CD4-positive, CD25-positive, alpha-beta regulatory T cell (primary cell): ENCODE measurements around the gene PIK3CD. TPM values are rescaled to one million over a fixed set of nuclear protein-coding genes. Genes with fewer than 3 reads are reported as not detected.
A peak's percentile ranks its signal among the peaks of the same experiment; 100 is the strongest.
"Not testable (repeated sequence)": the region's sequence is repeated elsewhere in the genome, so short reads cannot be mapped to it uniquely, and the experiment has no call there.

ENCODE experiments used
- ATAC-seq, 2 donors: fragments of 150-1000 bp; cut with Tn5 transposase; one replicate each; pipeline ENCODE4 v1.10.0; 2021; ENCODE audit warnings: low read depth in 2 of 2, moderate number of reproducible peaks in 2 of 2, moderate library complexity in 1 of 2
- DNase-seq, 3 donors: peaks; one replicate each; pipeline versions ENCODE4 v3.0.0 to v3.0.0-alpha.2; 2012 to 2022; ENCODE audit warnings: mixed read lengths in 1 of 3
- H3K27ac ChIP-seq: one replicate; pipeline ENCODE4 v1.7.0; 2013; ENCODE audit warnings: mild to moderate bottlenecking, low read length; ENCODE audit not compliant: insufficient read depth, poor library complexity, severe bottlenecking
- H3K27me3 ChIP-seq: one replicate; pipeline ENCODE4 v1.7.0; 2013; ENCODE audit warnings: low read length; ENCODE audit not compliant: control insufficient read depth, insufficient read depth
- H3K36me3 ChIP-seq: one replicate; pipeline ENCODE4 v1.7.0; 2013; ENCODE audit warnings: mild to moderate bottlenecking, low read length, moderate library complexity; ENCODE audit not compliant: control insufficient read depth, insufficient read depth
- H3K4me1 ChIP-seq: 2 replicates; pipeline ENCODE4 v1.7.0; 2013; ENCODE audit warnings: mild to moderate bottlenecking, low read length; ENCODE audit not compliant: insufficient read depth, control insufficient read depth, poor library complexity, severe bottlenecking
- H3K4me3 ChIP-seq: one replicate; pipeline ENCODE4 v1.7.0; 2013; ENCODE audit warnings: low read depth, mild to moderate bottlenecking, low read length, moderate library complexity
- H3K9me3 ChIP-seq, 2 experiments: 1 replicate in 1 of 2; 2 replicates in 1 of 2; pipeline ENCODE4 v1.7.0; 2013; ENCODE audit warnings: low read length in 2 of 2, mild to moderate bottlenecking in 1 of 2, moderate library complexity in 1 of 2; ENCODE audit not compliant: control insufficient read depth in 2 of 2
- H3K27ac Mint-ChIP-seq, 3 donors: one replicate each; pipeline ENCODE4 v1.8.0; 2020 to 2022; ENCODE audit warnings: mild to moderate bottlenecking in 3 of 3, mixed read lengths in 3 of 3, moderate library complexity in 2 of 3
- H3K27me3 Mint-ChIP-seq: one replicate; pipeline ENCODE4 v1.8.0; 2022; ENCODE audit warnings: mild to moderate bottlenecking, mixed read lengths
- H3K36me3 Mint-ChIP-seq: one replicate; pipeline ENCODE4 v1.8.0; 2020; ENCODE audit warnings: mixed read lengths
- H3K4me1 Mint-ChIP-seq, 4 donors: one replicate each; pipeline ENCODE4 v1.8.0; 2020 to 2022; ENCODE audit warnings: mixed read lengths in 4 of 4, mild to moderate bottlenecking in 1 of 4
- H3K4me3 Mint-ChIP-seq, 4 donors: one replicate each; pipeline ENCODE4 v1.8.0; 2020 to 2022; ENCODE audit warnings: mild to moderate bottlenecking in 4 of 4, mixed read lengths in 4 of 4, moderate library complexity in 3 of 4
- H3K9me3 Mint-ChIP-seq, 7 donors: one replicate each; pipeline ENCODE4 v1.8.0; 2020 to 2022; ENCODE audit warnings: mixed read lengths in 7 of 7, mild to moderate bottlenecking in 3 of 7, moderate library complexity in 2 of 7
- polyA plus RNA-seq, 4 donors: library from polyadenylated mRNA; unstranded; fragments of 300-500 nt; fragmentation: Illumina TruSeq; gene quantifications; one replicate each; pipeline ENCODE4 v1.2.3, GENCODE V29; 2021
- total RNA-seq: library from RNA; stranded (reverse); gene quantifications from one replicate; pipeline ENCODE4 v1.2.3, GENCODE V29; 2022

Gene PIK3CD
- total and polyA plus RNA-seq, 5 donors from 2014 or later = 47.3 to 187 (median 55.4) TPM

DNA sequence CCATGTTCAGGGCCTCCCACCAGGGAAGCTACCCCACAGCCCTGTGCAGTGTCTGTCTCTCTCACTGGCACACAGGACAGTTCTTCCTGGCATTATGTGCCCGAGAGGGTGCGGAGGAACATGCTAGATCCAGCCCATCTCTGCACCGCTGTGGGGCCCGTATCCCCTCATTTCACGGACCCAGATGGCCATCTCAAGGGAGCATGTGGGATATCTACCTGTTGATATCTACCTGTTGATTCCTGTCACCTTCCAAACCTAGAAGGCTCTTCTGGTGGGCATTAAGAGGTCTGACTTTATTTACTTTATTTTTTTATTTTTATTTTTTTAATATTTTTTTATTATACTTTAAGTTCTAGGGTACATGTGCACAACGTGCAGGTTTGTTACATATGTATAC lies 11.7 kb downstream of the PIK3CD start:
- H3K4me1 Mint-ChIP-seq = peaks cover 15 to 62% (median 40%) of the 10 kb centered on the region in 4 donors
- H3K36me3 Mint-ChIP-seq = peaks cover 26% of the 10 kb centered on the region
- H3K4me3 ChIP-seq = no peak overlapping the region
- no peaks in the 10 kb centered on the region for H3K27me3 ChIP-seq
- no peaks in the 10 kb centered on the region for H3K27me3 Mint-ChIP-seq
- H3K4me3 Mint-ChIP-seq = no peak overlapping the region
- no peak overlapping the region for H3K27ac ChIP-seq
- ATAC-seq (no peak), DNase-seq (no peak)
- peaks cover 50% of the 10 kb centered on the region for H3K36me3 ChIP-seq
- H3K27ac Mint-ChIP-seq = no peak overlapping the region
- peaks cover 15% of the 10 kb centered on the region for H3K4me1 ChIP-seq
- H3K9me3 Mint-ChIP-seq = no peaks in the 10 kb centered on the region
- H3K9me3 ChIP-seq = no peaks in the 10 kb centered on the region

DNA sequence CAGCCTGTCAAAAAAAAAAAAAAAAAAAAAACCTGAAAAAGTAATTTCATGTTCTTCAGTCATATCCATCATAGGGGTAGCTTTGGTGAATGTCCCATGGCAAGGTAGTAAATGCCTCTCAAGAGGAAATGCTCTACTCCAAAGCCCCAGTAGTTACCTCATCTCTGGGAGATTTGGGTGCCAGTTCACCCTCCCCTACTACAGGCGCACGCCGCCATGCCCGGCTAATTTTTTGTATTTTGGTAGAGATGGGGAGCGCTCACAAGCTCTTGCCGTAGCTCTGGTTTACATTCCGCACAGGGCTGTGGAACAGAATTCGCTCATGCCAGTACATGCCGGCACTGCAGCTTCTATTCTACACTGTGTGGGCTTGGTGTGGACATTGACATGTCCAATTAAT lies 13.7 kb downstream of the PIK3CD start:
- no peak overlapping the region for H3K27ac ChIP-seq
- no peaks in the 10 kb centered on the region for H3K9me3 ChIP-seq
- H3K27me3 ChIP-seq = no peaks in the 10 kb centered on the region
- ATAC-seq (no peak), DNase-seq (no peak)
- H3K27ac Mint-ChIP-seq = peak overlapping the region in 1 of 3 donors; percentile 42
- H3K27me3 Mint-ChIP-seq = no peaks in the 10 kb centered on the region
- peaks cover 26% of the 10 kb centered on the region for H3K36me3 Mint-ChIP-seq
- no peak overlapping the region for H3K4me3 ChIP-seq
- H3K36me3 ChIP-seq = peaks cover 57% of the 10 kb centered on the region
- peaks cover 28% of the 10 kb centered on the region for H3K4me1 ChIP-seq
- H3K4me1 Mint-ChIP-seq = peaks cover 16 to 60% (median 31%) of the 10 kb centered on the region in 4 donors
- H3K9me3 Mint-ChIP-seq = no peaks in the 10 kb centered on the region
- H3K4me3 Mint-ChIP-seq = peak overlapping the region in 1 of 4 donors; percentile 63

DNA sequence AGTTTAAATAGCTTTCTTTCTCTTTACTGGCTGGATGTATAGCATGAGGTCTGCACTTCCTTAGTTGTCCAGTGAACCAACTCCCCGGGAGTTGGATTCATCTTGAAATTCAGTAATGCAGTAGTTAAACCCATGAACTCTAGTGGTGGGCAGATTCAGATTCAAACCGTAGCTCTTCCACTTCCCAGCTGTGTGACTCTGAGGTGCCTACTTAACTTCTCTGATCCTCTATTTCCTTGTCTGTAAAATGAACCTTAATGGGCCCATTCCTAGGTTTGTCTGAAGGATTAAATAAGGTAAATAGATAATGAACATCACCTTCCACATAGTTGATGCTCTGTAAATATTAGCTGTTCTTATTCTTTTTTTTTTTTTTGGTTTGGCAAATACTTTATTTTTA lies 16.5 kb downstream of the PIK3CD start:
- ATAC-seq (no peak), DNase-seq (no peak)
- Histone ChIP-seq H3K27me3 (no peaks in the 10 kb centered on the region), H3K4me3 (no peak overlapping the region), H3K36me3 (peaks cover 66% of the 10 kb centered on the region), H3K27ac (peak overlapping the region; percentile 29), H3K4me1 (peaks cover 37% of the 10 kb centered on the region), H3K9me3 (no peaks in the 10 kb centered on the region)
- peaks cover 22% of the 10 kb centered on the region for H3K36me3 Mint-ChIP-seq
- H3K4me1 Mint-ChIP-seq = peaks cover 22 to 65% (median 35%) of the 10 kb centered on the region in 4 donors
- peak overlapping the region in 2 of 4 donors; percentile 15 to 26 for H3K4me3 Mint-ChIP-seq
- H3K9me3 Mint-ChIP-seq = no peaks in the 10 kb centered on the region
- H3K27me3 Mint-ChIP-seq = no peaks in the 10 kb centered on the region
- H3K27ac Mint-ChIP-seq = peak overlapping the region in 2 of 3 donors; percentile 23 to 52

DNA sequence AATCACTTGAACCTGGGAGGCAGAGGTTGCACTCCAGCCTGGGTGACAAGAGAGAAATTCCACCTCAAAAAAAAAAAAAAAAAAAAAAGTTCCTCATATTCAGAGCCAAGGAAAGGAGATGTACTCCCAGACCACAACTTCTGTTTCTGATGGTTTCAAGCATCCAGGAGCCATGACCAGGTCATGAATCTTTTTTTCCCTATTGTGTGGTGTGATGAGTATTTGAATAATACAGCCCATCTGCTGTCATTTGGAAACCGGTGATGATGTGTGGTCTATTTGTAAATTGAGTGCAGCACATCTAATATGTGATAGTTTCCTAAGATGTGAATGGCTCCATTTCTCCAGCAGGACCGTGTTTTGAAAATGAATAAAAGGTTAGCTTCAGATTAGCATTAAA lies 18.6 kb downstream of the PIK3CD start:
- Histone ChIP-seq H3K4me1 (peaks cover 46% of the 10 kb centered on the region), H3K27ac (no peak overlapping the region)
- H3K27ac Mint-ChIP-seq = peak overlapping the region; percentile 22 to 86 (median 71)

DNA sequence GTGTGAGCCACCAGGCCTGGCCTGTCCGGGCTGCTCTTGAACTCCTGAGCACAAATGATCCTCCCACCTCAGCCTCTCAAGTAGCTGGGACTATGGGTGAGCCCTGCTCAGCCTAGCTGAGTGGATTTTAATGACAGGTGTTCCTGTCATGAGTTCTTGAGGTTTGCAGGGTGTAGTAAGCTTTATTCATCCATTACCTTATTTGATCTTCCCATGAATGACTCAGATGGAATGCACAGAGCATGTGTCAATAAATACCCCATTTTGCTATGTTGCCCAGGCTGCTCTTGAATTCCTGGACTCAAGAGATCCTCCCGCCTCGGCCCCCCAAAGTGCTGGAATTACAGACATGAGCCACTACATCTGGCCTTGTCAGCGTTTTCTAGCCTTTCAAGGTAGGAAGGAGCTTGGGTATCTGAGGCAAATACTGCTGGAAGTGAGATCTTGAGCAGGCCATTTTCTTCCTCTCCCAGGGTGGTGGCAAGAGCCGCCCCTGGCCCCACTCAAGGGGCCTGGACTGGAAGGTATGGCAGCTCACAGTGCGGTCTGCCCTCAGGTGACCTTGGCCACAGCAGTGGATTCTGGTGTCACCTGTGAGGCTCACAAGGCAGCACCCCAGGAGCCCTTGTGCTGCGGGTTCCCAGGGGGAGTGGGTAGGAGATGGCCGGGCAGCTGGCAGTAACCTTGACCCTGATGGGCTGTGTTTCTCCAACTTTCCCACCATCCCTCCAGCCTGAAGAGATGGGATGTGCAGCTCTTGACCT lies 20.0 kb downstream of the PIK3CD start:
- peaks cover 64% of the 10 kb centered on the region for H3K36me3 ChIP-seq
- peaks cover 17 to 71% (median 35%) of the 10 kb centered on the region in 4 donors for H3K4me1 Mint-ChIP-seq
- H3K27me3 Mint-ChIP-seq = no peaks in the 10 kb centered on the region
- H3K4me1 ChIP-seq = peaks cover 48% of the 10 kb centered on the region
- H3K36me3 Mint-ChIP-seq = peaks cover 22% of the 10 kb centered on the region
- no peak overlapping the region for H3K27ac ChIP-seq
- H3K9me3 ChIP-seq = no peaks in the 10 kb centered on the region
- peak overlapping the region in 1 of 4 donors; percentile 15 for H3K4me3 Mint-ChIP-seq
- H3K4me3 ChIP-seq = no peak overlapping the region
- H3K27me3 ChIP-seq = no peaks in the 10 kb centered on the region
- no peak for ATAC-seq
- peak overlapping the region; percentile 13 to 71 (median 63) for H3K27ac Mint-ChIP-seq
- H3K9me3 Mint-ChIP-seq = no peaks in the 10 kb centered on the region
- no peak for DNase-seq

More for the DNA sequence above, 18.6 kb downstream of the PIK3CD start:
- DNase-seq = no peak
- ATAC-seq = no peak
- Mint-ChIP-seq H3K9me3 (no peaks in the 10 kb centered on the region), H3K27me3 (no peaks in the 10 kb centered on the region), H3K4me1 (peaks cover 22 to 71% (median 37%) of the 10 kb centered on the region in 4 donors), H3K4me3 (peak overlapping the region in 1 of 4 donors; percentile 56), H3K36me3 (peaks cover 25% of the 10 kb centered on the region)
- no peaks in the 10 kb centered on the region for H3K27me3 ChIP-seq
- H3K9me3 ChIP-seq = no peaks in the 10 kb centered on the region
- H3K36me3 ChIP-seq = peaks cover 66% of the 10 kb centered on the region
- H3K4me3 ChIP-seq = no peak overlapping the region

DNA sequence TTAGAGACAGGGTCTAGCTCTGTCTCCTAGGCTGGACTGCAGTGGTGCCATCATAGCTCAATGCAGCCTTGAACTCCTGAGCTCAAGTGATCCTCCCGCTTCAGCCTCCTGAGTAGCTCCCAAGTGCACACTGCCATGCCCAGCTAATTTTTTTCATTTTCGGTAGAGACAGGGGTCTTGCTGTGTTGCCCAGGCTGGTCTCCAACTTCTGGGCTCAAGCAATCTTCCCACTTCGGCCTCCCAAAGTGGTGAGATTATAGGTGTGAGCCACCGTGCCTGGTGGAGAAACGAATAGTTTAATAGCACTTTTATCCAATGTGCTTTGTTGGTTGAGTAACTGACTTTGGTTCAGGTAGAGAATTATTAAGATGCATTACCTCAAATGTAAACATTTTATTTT lies 20.9 kb downstream of the PIK3CD start:
- peaks cover 54% of the 10 kb centered on the region for H3K4me1 ChIP-seq
- H3K9me3 ChIP-seq = no peaks in the 10 kb centered on the region
- H3K4me3 ChIP-seq = no peak overlapping the region
- DNase-seq (no peak), ATAC-seq (no peak)
- no peaks in the 10 kb centered on the region for H3K9me3 Mint-ChIP-seq
- H3K4me3 Mint-ChIP-seq = no peak overlapping the region
- no peak overlapping the region for H3K27ac ChIP-seq
- H3K27me3 ChIP-seq = no peaks in the 10 kb centered on the region
- H3K36me3 ChIP-seq = peaks cover 67% of the 10 kb centered on the region
- H3K4me1 Mint-ChIP-seq = peaks cover 17 to 79% (median 40%) of the 10 kb centered on the region in 4 donors
- H3K27me3 Mint-ChIP-seq = no peaks in the 10 kb centered on the region
- H3K36me3 Mint-ChIP-seq = peaks cover 27% of the 10 kb centered on the region
- H3K27ac Mint-ChIP-seq = peak overlapping the region; percentile 31 to 75 (median 71)

DNA sequence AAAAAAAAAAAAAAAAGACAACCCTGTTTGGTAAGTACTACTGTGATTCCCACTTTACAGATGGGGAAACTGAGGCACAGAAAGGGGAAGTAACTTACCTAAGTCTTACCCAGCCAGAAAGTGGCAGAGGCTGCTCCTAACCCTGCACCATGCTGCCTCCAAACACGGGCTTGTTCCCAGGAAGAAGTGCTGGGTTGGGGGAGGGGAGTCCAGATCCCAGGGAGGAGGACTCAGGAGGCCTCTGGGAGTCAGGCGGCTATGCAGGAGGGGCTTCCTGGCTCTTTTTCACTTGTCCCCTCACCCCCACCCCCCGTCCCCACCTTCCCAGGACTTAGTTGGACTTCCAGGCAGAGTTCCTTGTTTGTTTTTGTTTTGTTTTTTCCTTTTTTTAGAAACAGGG lies 23.9 kb downstream of the PIK3CD start:
- Histone ChIP-seq H3K4me3 (no peak overlapping the region), H3K27me3 (no peaks in the 10 kb centered on the region), H3K9me3 (no peaks in the 10 kb centered on the region), H3K36me3 (peaks cover 51% of the 10 kb centered on the region), H3K27ac (no peak overlapping the region), H3K4me1 (peaks cover 38% of the 10 kb centered on the region)
- Mint-ChIP-seq H3K27me3 (no peaks in the 10 kb centered on the region), H3K36me3 (peaks cover 29% of the 10 kb centered on the region), H3K27ac (no peak overlapping the region), H3K9me3 (no peaks in the 10 kb centered on the region), H3K4me1 (peaks cover 14 to 82% (median 45%) of the 10 kb centered on the region in 4 donors), H3K4me3 (no peak overlapping the region)
- DNase-seq = no peak
- ATAC-seq = no peak

DNA sequence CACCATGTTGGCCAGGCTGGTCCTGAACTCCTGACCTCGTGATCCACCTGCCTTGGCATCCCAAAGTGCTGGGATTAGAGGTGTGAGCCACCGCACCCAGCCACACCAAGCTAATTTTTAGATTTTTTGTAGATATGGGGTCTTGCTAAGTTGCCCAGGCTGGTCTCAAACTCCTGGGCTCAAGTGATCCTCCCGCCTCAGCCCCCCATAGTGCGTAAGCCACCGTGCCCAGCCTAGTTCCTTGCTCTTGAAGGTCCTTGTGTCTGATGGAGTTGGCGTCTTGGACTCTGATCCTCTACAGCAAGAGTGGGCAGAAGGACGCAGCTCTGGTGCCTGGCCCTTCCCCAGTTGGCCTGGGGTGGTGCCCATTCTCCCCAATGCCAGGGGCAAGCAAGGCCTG lies 24.6 kb downstream of the PIK3CD start:
- not testable (repeated sequence) for H3K9me3 Mint-ChIP-seq, H3K9me3 ChIP-seq, ATAC-seq, H3K4me3 ChIP-seq, H3K4me3 Mint-ChIP-seq, H3K27me3 Mint-ChIP-seq, DNase-seq, H3K27me3 ChIP-seq
- Histone ChIP-seq H3K4me1 (peaks cover 41% of the 10 kb centered on the region), H3K36me3 (peaks cover 47% of the 10 kb centered on the region), H3K27ac (peak overlapping the region; percentile 37)
- peaks cover 13 to 83% (median 43%) of the 10 kb centered on the region in 4 donors for H3K4me1 Mint-ChIP-seq
- H3K27ac Mint-ChIP-seq = peak overlapping the region in 2 of 3 donors; percentile 78 to 86
- H3K36me3 Mint-ChIP-seq = peaks cover 26% of the 10 kb centered on the region
